Measurements from ENCODE around the gene QSOX1.

Gene QSOX1

DNA sequence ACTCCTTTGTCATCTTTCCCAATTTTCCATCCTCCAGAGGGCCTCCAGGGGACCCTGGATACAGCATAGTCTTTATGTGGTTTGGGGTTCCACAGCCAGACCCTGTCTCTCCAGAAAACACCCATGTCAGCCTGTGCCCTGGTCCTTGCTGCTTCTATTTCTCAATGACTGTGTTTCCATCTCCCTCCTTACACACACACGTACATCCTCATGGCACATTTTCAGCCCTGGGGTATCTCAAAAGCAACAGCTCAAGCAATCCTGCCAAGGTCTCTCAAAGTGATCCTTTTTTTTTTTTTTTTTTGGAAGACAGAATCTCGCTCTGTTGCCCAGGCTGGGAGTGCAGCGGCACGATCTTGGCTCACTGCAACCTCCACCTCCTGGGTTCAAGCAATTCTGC, 22.3 kb downstream of the QSOX1 start:
- Histone ChIP-seq H3K4me2 (no peak overlapping the region), H3K9ac (no peak overlapping the region), H3K4me3 (IDR thresholded peaks at IDR 0.05; ENCODE audit: insufficient read depth, low read depth, low read length) (no peak overlapping the region), H3K27ac (no peak overlapping the region), H3K36me3 (ENCODE audit: insufficient read depth) (no peaks in the 10 kb centered on the region), H3K79me2 (ENCODE audit: insufficient read depth, low read depth) (no peaks in the 10 kb centered on the region), H2AFZ (ENCODE audit: low read depth) (no peak overlapping the region), H3K4me1 (ENCODE audit: low read depth, poor library complexity, severe bottlenecking) (no peaks in the 10 kb centered on the region), H3K27me3 (ENCODE audit: insufficient read depth, low read depth) (no peaks in the 10 kb centered on the region), H4K20me1 (ENCODE audit: insufficient read depth) (no peaks in the 10 kb centered on the region)
- TF ChIP-seq, protein P1, sequence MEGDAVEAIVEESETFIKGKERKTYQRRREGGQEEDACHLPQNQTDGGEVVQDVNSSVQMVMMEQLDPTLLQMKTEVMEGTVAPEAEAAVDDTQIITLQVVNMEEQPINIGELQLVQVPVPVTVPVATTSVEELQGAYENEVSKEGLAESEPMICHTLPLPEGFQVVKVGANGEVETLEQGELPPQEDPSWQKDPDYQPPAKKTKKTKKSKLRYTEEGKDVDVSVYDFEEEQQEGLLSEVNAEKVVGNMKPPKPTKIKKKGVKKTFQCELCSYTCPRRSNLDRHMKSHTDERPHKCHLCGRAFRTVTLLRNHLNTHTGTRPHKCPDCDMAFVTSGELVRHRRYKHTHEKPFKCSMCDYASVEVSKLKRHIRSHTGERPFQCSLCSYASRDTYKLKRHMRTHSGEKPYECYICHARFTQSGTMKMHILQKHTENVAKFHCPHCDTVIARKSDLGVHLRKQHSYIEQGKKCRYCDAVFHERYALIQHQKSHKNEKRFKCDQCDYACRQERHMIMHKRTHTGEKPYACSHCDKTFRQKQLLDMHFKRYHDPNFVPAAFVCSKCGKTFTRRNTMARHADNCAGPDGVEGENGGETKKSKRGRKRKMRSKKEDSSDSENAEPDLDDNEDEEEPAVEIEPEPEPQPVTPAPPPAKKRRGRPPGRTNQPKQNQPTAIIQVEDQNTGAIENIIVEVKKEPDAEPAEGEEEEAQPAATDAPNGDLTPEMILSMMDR (conservative IDR thresholded peaks at IDR 0.05; ENCODE audit: low read depth, low read length), result no peak

DNA sequence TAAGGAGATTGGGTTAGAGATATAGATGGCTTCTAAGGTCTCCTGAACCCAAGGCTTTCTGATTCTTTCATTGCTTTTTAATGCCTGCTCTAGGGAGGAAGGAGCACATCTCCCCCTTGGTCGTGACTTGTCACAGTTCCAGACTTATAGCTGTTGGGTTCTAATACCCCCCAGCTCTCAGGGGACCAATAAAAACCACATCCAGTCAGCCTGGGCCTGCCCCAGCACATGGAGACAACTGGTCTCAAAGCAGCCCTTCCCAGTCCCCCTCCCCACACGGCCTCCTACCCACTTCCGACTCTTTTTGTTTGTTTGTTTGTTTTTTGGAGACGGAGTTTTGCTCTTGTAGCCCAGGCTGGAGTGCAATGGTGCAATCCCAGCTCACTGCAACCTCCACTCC, 23.3 kb downstream of the QSOX1 start:
- H3K4me2 ChIP-seq, result no peak overlapping the region
- H3K36me3 ChIP-seq (ENCODE audit: insufficient read depth), result no peaks in the 10 kb centered on the region

DNA sequence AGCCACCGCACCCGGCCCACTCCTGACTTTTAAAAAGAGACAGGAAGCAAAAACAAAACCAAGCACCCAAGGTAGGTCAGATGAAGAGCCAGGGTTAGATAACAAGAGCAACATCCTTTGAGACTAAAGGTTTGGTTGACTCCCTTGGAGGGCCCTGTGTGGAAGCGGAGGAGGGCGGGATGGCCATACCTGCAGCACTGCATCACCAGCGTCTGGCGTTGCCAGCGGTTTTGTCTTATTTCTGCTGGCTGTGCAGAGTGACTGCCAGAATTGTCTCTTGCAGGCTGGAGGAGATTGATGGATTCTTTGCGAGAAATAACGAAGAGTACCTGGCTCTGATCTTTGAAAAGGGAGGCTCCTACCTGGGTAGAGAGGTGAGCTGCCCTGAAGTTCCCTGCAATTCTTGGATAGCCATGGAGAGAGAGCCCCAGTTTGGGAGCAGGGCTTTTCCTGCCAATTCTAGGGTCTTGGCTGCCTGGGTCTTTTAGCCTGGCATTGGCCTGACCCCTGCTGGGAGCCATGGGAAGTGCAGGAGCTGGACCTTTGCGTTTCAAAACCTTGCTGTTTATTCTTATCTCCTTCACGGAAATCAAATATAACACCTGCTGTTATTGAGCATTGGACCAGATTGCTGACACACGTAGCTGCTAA, 24.0 kb downstream of the QSOX1 start:
- no peaks in the 10 kb centered on the region for H3K27me3 ChIP-seq (ENCODE audit: insufficient read depth, low read depth)
- H3K4me2 ChIP-seq, result no peak overlapping the region
- no peak overlapping the region for H3K27ac ChIP-seq
- H3K4me3 ChIP-seq (IDR thresholded peaks at IDR 0.05; ENCODE audit: insufficient read depth, low read depth, low read length), result no peak overlapping the region
- H2AFZ ChIP-seq (ENCODE audit: low read depth), result no peak overlapping the region
- H3K9ac ChIP-seq, result no peak overlapping the region
- H4K20me1 ChIP-seq (ENCODE audit: insufficient read depth), result no peaks in the 10 kb centered on the region
- no peaks in the 10 kb centered on the region for H3K36me3 ChIP-seq (ENCODE audit: insufficient read depth)
- no peaks in the 10 kb centered on the region for H3K4me1 ChIP-seq (ENCODE audit: low read depth, poor library complexity, severe bottlenecking)
- H3K79me2 ChIP-seq (ENCODE audit: insufficient read depth, low read depth), result no peaks in the 10 kb centered on the region
- TF ChIP-seq, protein P1 (conservative IDR thresholded peaks at IDR 0.05; ENCODE audit: low read depth, low read length), result peak; percentile 100

More for the DNA sequence above, 23.3 kb downstream of the QSOX1 start:
- no peaks in the 10 kb centered on the region for H4K20me1 ChIP-seq (ENCODE audit: insufficient read depth)
- TF ChIP-seq, protein P1 (conservative IDR thresholded peaks at IDR 0.05; ENCODE audit: low read depth, low read length), result no peak
- H3K27me3 ChIP-seq (ENCODE audit: insufficient read depth, low read depth), result no peaks in the 10 kb centered on the region
- no peak overlapping the region for H3K4me3 ChIP-seq (IDR thresholded peaks at IDR 0.05; ENCODE audit: insufficient read depth, low read depth, low read length)
- H3K79me2 ChIP-seq (ENCODE audit: insufficient read depth, low read depth), result no peaks in the 10 kb centered on the region
- H3K27ac ChIP-seq, result no peak overlapping the region
- H3K4me1 ChIP-seq (ENCODE audit: low read depth, poor library complexity, severe bottlenecking), result no peaks in the 10 kb centered on the region
- H3K9ac ChIP-seq, result no peak overlapping the region
- H2AFZ ChIP-seq (ENCODE audit: low read depth), result no peak overlapping the region

DNA sequence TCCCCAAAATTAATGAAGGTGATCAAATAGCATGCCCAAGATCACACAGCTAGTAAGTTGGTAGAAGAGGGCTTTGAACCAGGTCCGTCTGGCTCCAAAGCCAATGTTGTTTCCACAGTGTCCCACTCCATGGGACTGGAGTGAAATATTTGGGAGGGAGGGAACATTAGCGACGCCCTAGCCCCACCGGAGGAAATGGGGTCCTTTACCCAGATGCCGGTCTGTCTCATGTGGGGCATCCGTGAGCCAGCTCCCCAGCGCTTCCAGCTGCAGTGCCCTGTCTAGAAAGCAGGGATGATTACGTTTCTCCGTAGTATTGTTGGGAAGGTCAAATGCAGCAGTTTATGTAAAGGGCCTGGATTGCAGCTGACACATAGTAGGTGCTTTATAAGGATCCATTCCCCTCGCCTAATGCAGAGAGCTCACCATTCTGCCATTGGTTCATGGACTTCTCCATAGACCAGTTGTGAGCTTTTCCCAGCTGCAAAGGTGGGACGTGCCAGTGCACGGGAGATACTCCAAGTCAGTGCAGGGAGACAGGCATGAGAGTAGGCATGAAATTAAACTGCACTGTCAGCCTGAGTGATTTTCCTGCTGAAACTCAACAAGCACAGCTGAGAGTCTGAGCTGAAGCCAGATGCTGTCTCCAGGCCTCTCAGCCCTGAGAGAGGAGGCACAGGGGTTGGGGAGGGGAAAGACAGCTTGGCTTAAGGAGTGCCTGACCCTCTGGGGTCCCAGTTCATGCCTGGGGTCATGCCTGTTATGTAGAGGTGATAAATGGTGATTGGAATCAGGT, 24.7 kb downstream of the QSOX1 start:
- no peak overlapping the region for H3K4me3 ChIP-seq (IDR thresholded peaks at IDR 0.05; ENCODE audit: insufficient read depth, low read depth, low read length)
- H2AFZ ChIP-seq (ENCODE audit: low read depth), result no peak overlapping the region
- H3K4me1 ChIP-seq (ENCODE audit: low read depth, poor library complexity, severe bottlenecking), result no peaks in the 10 kb centered on the region
- no peaks in the 10 kb centered on the region for H3K36me3 ChIP-seq (ENCODE audit: insufficient read depth)
- no peaks in the 10 kb centered on the region for H3K79me2 ChIP-seq (ENCODE audit: insufficient read depth, low read depth)
- no peaks in the 10 kb centered on the region for H4K20me1 ChIP-seq (ENCODE audit: insufficient read depth)
- TF ChIP-seq, protein P1 (conservative IDR thresholded peaks at IDR 0.05; ENCODE audit: low read depth, low read length), result peak; percentile 66
- no peaks in the 10 kb centered on the region for H3K27me3 ChIP-seq (ENCODE audit: insufficient read depth, low read depth)
- H3K4me2 ChIP-seq, result no peak overlapping the region
- no peak overlapping the region for H3K9ac ChIP-seq
- H3K27ac ChIP-seq, result no peak overlapping the region

All from KMS-11 (cell line).